Pancreas (tissue), 10 donors: ENCODE measurements around the gene CPLX1. TPM values are rescaled to one million over a fixed set of nuclear protein-coding genes. Genes with fewer than 3 reads are reported as not detected.

Source experiments
- ATAC-seq, 4 donors: fragments of 200-7000 bp; cut with Tn5 transposase; one replicate each; pipeline versions ENCODE4 v1.8.0 to v1.9.1; 2020; ENCODE audit warnings: mild to moderate bottlenecking in 4 of 4, moderate library complexity in 4 of 4
- DNase-seq, 6 donors: peaks; one replicate each; pipeline ENCODE4 v3.0.0-alpha.2; 2020
- FAIRE-seq: peaks from 2 replicates; lab custom pipeline; 2012; peaks lifted over from hg19 to GRCh38; lab: Jason Lieb, UNC
- H3K27ac ChIP-seq, 4 donors: fragments of 200-600 bp; sonication (generic); 1 replicate in 3 of 4; 2 replicates in 1 of 4; pipeline versions ENCODE4 v1.5.0 to v1.8.0; 2020
- H3K27me3 ChIP-seq, 4 donors: fragments of 200-600 bp; one replicate each; pipeline ENCODE4 v1.8.0; 2021
- H3K36me3 ChIP-seq, 3 donors: fragments of 200-600 bp; sonication (generic) in 1 of 3; one replicate each; pipeline versions ENCODE4 v1.5.0 to v1.8.0; 2020 to 2021
- H3K4me1 ChIP-seq, 3 donors: fragments of 200-600 bp; one replicate each; pipeline ENCODE4 v1.8.0; 2021
- H3K4me3 ChIP-seq, 4 donors: fragments of 200-600 bp; sonication (generic) in 2 of 4; one replicate each; pipeline versions ENCODE4 v1.5.0 to v1.8.0; 2020 to 2021
- H3K9me3 ChIP-seq, 4 donors: fragments of 200-600 bp; one replicate each; pipeline ENCODE4 v1.8.0; 2021
- CTCF ChIP-seq, 4 donors: fragments of 200-600 bp; sonication (generic) in 3 of 4; IDR thresholded peaks; one replicate each; pipeline versions ENCODE4 v1.5.0 to v1.8.0; 2021; ENCODE audit warnings: antibody characterized with exemption in 4 of 4
- WGBS, 2 donors: extraction: QIAGEN DNeasy Blood & Tissue Kit; methylation state at CpG; one replicate each; pipeline ENCODE4 v1.1.7; 2013; 5-methylcytosine and 5-hydroxymethylcytosine counted together
- intact Hi-C, 3 donors: fragments of 100-400 bp; cut with DNase I; formaldehyde crosslinking; loops; one replicate each; pipeline versions ENCODE4 v1.11.1 to v1.14.2; 2022
- polyA plus RNA-seq, 2 donors: library from polyadenylated mRNA; stranded (reverse); fragments of 200-250 nt; gene quantifications; one replicate each; pipeline ENCODE4 v1.2.3, GENCODE V29; 2013
- total RNA-seq, 6 donors: library from RNA; stranded (reverse); fragmentation: NEBNext Ultra II Directional in 4 of 6; extraction: Animal tissue kit (Norgen Biotek cat#: 25700) in 4 of 6; gene quantifications; one replicate each; pipeline versions ENCODE4 v1.2.1 to v1.2.4, GENCODE V29; 2021 to 2023
- donor health status: healthy with polysubstance abuse.
- donor health status: DM: no; HTN: no; CAD: no; lungs with moderate emphysema.
- donor health status: DM: no; HTN: no; CAD: no.
- donor health status: control.
- donor health status: control.
- donor health status: Bipolar disorder and iron deficiency.
- donor health status: DM: yes; HTN: yes; CAD: no.
- donor health status: DM: no; HTN: no; CAD: no.
- donor health status: DM: no; HTN: no; CAD: no.
- donor health status: DM: yes; HTN: yes; CAD: no.

The CPLX1 gene
- total RNA-seq (1 to 10 TPM in 3 of 6 donors, under 1 TPM in 3; 0.51 to 1.8 (median 0.89) TPM), polyA plus RNA-seq (1 to 10 TPM; 6.3 to 7.7 TPM)

GRCh38 chr4:825971-826330 is at the start of gene CPLX1:
CPLX1 (minus strand) TSS chr4:826129; CDS start chr4:824522, 1,607 bp downstream.
- H3K27ac ChIP-seq: no peak within 1 kb of the TSS
- peak in 5 of 6 donors; percentile 14 to 71 (median 58) for DNase-seq
- no peaks in the 10 kb centered on the region for H3K36me3 ChIP-seq
- H3K9me3 ChIP-seq: no peaks in the 10 kb centered on the region
- 3 to 13% methylated on average over 3 to 31 of the region's 61 CpGs for WGBS, 2 donors
- H3K4me3 ChIP-seq: peak within 1 kb of the TSS in 2 of 4 donors; percentile 31 to 41
- H3K27me3 ChIP-seq: peaks cover 0 to 19% (median 5%) of the 10 kb centered on the region in 4 donors
- FAIRE-seq: no peak
- H3K4me1 ChIP-seq: peaks cover 0 to 4% (median 0%) of the 10 kb centered on the region in 3 donors
- intact Hi-C loops: no loop called here
- TF ChIP-seq CTCF (IDR thresholded peaks at IDR 0.05): no peak
- ATAC-seq: peak in 3 of 4 donors; percentile 24 to 62 (median 26)

DNA sequence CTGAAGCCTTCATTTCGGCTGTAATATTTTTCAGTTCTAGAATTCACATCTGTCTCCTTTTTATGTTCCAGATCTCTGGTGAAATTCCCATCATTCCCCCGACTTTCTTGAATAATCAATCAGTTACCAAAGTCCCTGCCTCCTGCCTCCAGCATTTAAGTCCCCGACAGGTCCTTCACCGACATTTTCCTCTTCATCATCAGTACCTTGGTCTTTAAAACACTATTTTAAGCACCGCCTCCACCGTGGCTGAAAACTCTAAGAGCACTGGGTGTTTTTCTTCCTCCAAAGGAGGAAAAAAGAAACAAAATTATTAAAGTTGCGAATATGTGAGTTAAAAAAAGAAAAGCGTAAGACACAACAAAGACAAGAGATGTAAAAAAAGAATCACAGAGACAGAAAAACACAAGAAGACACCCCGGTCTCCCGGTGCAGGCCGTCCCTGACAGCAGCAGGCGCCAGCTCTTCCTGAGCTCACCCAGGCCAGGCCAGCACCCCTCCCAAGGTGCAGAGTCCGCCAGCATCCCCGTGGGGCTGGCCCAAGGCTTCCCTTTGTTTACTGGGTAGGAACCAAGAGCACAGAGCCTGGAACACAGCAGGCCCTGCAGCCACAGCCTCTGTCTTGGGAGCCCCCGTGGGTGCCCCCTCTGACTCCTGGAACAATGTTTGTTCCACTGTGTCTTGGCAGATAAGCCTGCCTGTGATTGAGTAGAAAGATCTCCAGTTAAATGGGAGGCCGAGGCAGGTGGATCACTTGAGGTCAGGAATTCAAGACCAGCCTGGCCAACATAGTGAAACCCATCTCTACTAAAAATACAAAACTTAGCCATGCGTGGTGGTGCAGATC is 49.3 kb upstream of the CPLX1 start:
- no peak for TF ChIP-seq CTCF (IDR thresholded peaks at IDR 0.05)
- no peaks in the 10 kb centered on the region for H3K4me1 ChIP-seq
- no peak for FAIRE-seq
- no peaks in the 10 kb centered on the region for H3K27me3 ChIP-seq
- no peak overlapping the region for H3K27ac ChIP-seq
- no peaks in the 10 kb centered on the region for H3K9me3 ChIP-seq
- intact Hi-C loops: no loop called here
- H3K4me3 ChIP-seq: no peak overlapping the region
- peaks cover 0 to 43% (median 16%) of the 10 kb centered on the region in 3 donors for H3K36me3 ChIP-seq
- ATAC-seq: no peak
- DNase-seq: peak in 1 of 6 donors; percentile 31
- WGBS, 2 donors: 87 to 90% methylated on average over 17 of the region's 17 CpGs

- H3K4me1 ChIP-seq: no peaks in the 10 kb centered on the region
- H3K27ac ChIP-seq: no peak overlapping the region
- intact Hi-C loops: no loop called here
- ATAC-seq: no peak
- no peak for TF ChIP-seq CTCF (IDR thresholded peaks at IDR 0.05)
- WGBS, 2 donors: 90 to 91% methylated on average over 9 of the region's 9 CpGs
- H3K4me3 ChIP-seq: no peak overlapping the region
- no peak for DNase-seq
- no peaks in the 10 kb centered on the region for H3K27me3 ChIP-seq
- FAIRE-seq: no peak
- no peaks in the 10 kb centered on the region for H3K9me3 ChIP-seq
- H3K36me3 ChIP-seq: peaks cover 0 to 35% (median 18%) of the 10 kb centered on the region in 3 donors
Observed at GRCh38 chr4:874056-874455, 48.1 kb upstream of the CPLX1 start.

DNA sequence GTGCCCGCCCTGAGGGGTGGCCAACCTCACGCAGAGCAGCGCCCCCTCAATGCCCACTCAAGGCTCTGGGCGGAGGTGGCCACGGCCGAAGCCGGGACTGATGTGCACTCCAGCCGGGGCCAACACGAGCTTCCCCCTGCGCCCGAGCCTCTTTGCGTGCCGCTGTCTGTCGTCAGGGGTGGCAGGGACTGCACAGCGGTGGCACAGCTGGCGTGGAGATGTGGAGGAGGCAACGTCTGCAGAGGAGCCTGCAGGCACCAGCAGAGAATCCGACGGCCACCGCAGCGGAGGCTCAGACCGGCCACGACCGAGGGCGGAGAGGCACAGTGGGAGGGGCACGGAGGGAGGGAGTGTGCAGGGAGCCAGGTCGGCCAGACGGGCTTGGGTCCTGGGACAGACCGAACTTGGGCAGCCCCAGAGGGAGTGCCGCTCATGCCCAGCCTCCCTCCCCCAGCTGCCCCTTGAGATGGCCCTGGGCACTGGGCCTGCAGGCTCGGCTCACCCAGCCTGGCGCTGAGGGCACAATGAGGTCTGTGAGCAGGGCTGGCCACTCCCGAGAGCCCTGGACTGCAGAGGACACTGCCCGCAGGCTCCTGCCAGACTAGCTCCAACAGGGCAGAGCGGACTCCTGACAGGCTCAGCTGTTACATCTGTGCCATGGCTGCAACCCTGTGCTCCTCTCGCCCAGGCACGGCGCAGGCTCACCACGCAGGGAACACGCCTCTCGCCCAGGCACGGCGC is 46.5 kb upstream of the CPLX1 start:
- H3K4me3 ChIP-seq: no peak overlapping the region
- ATAC-seq (peak in 2 of 4 donors; percentile 25), FAIRE-seq (no peak), DNase-seq (peak in 1 of 6 donors; percentile 67)
- intact Hi-C loops: no loop called here
- no peak overlapping the region for H3K27ac ChIP-seq
- 96 to 97% methylated on average over 40 to 43 of the region's 43 CpGs for WGBS, 2 donors
- H3K27me3 ChIP-seq: no peaks in the 10 kb centered on the region
- H3K36me3 ChIP-seq: peaks cover 0 to 35% (median 25%) of the 10 kb centered on the region in 3 donors
- no peak for TF ChIP-seq CTCF (IDR thresholded peaks at IDR 0.05)
- H3K9me3 ChIP-seq: no peaks in the 10 kb centered on the region
- H3K4me1 ChIP-seq: no peaks in the 10 kb centered on the region
